Caco-2 (cell line): ENCODE results near the gene TRMT10B. TPM values are rescaled to one million over a fixed set of nuclear protein-coding genes. Genes with fewer than 3 reads are reported as not detected.
"Not testable (repeated sequence)": the region's sequence is repeated elsewhere in the genome, so short reads cannot be mapped to it uniquely, and the experiment has no call there.

Experiments
- BruUV-seq: library from RNA; stranded (reverse); fragments of 400-500 nt; replicated peaks from 2 replicates; lab custom pipeline; 2021; lab: Mats Ljungman, UMichigan
- CTCF ChIA-PET: fragments of 300-600 bp; sonication (Branson Sonifier 250); formaldehyde crosslinking; loops from one replicate; lab custom pipeline; 2022; ENCODE audit warnings: antibody characterized with exemption; lab: Charles Lee
- POLR2A ChIA-PET: fragments of 300-600 bp; sonication (Branson Sonifier 250); formaldehyde crosslinking; loops from one replicate; lab custom pipeline; 2022; ENCODE audit warnings: antibody characterized with exemption; lab: Charles Lee
- DNase-seq, 2 experiments: peaks; one replicate each; pipeline versions ENCODE4 v3.0.0 to v3.0.0-alpha.2; 2020 to 2022
- H3K27me3 ChIP-seq: replicated peaks from 2 replicates; pipeline ENCODE4 v1.6.0; 2011; ENCODE audit warnings: low read length; ENCODE audit not compliant: control insufficient read depth, insufficient read depth
- H3K36me3 ChIP-seq: 2 replicates; pipeline ENCODE4 v1.5.1; 2011; ENCODE audit warnings: low read length; ENCODE audit not compliant: control insufficient read depth, insufficient read depth
- H3K4me1 ChIP-seq: fragments of 250-450 bp; sonication (Bioruptor Pico); 2 replicates; pipeline ENCODE4 v1.5.1; 2020; ENCODE audit warnings: mild to moderate bottlenecking
- H3K4me3 ChIP-seq: 2 replicates; pipeline ENCODE4 v1.5.1; 2011; ENCODE audit warnings: low read depth, mild to moderate bottlenecking, control low read depth, low read length
- H3K9me3 ChIP-seq: fragments of 250-450 bp; sonication (Bioruptor Pico); 2 replicates; pipeline ENCODE4 v1.5.1; 2020; ENCODE audit warnings: mild to moderate bottlenecking, moderate library complexity
- H3K27ac Mint-ChIP-seq: one replicate; pipeline ENCODE4 v1.8.0; 2022; ENCODE audit warnings: mixed read lengths; ENCODE audit not compliant: unreplicated experiment
- H3K27me3 Mint-ChIP-seq: one replicate; pipeline ENCODE4 v1.8.0; 2022; ENCODE audit warnings: mixed read lengths; ENCODE audit not compliant: insufficient read depth, unreplicated experiment
- H3K36me3 Mint-ChIP-seq: one replicate; pipeline ENCODE4 v1.8.0; 2022; ENCODE audit warnings: mild to moderate bottlenecking, mixed read lengths; ENCODE audit not compliant: insufficient read depth, unreplicated experiment
- H3K4me1 Mint-ChIP-seq: one replicate; pipeline ENCODE4 v1.8.0; 2022; ENCODE audit warnings: low read depth, mixed read lengths; ENCODE audit not compliant: unreplicated experiment
- H3K4me3 Mint-ChIP-seq: one replicate; pipeline ENCODE4 v1.8.0; 2022; ENCODE audit warnings: mild to moderate bottlenecking, moderate library complexity, mixed read lengths; ENCODE audit not compliant: unreplicated experiment
- H3K9me3 Mint-ChIP-seq: one replicate; pipeline ENCODE4 v1.8.0; 2022; ENCODE audit warnings: mixed read lengths; ENCODE audit not compliant: unreplicated experiment
- intact Hi-C: fragments of 100-400 bp; cut with micrococcal nuclease; formaldehyde crosslinking; loops from one replicate; pipeline ENCODE4 v1.10.0; 2022; ENCODE audit not compliant: unreplicated experiment
- total RNA-seq: library from RNA; stranded (reverse); gene quantifications from 2 replicates; pipeline ENCODE4 v1.2.3, GENCODE V29; 2022
- TF ChIP-seq, protein P1 (sequence below), 2 experiments: fragments of 200-600 bp in 1 of 2; IDR thresholded peaks; 1 replicate in 1 of 2; 2 replicates in 1 of 2; pipeline versions ENCODE4 v1.5.1 to v1.8.0; 2011 to 2022; ENCODE audit warnings: antibody characterized with exemption in 1 of 2, control low read depth in 1 of 2, inconsistent platforms in 1 of 2, low read depth in 1 of 2, low read length in 1 of 2, mild to moderate bottlenecking in 1 of 2, moderate library complexity in 1 of 2; ENCODE audit not compliant: insufficient read depth in 1 of 2, severe bottlenecking in 1 of 2, unreplicated experiment in 1 of 2

TRMT10B gene
- total RNA-seq, 1 experiment from 2014 or later = 7.8 TPM

- Mint-ChIP-seq H3K36me3 (no peaks in the 10 kb centered on the region), H3K4me1 (peaks cover 18% of the 10 kb centered on the region), H3K27ac (peak overlapping the region; percentile 74), H3K4me3 (peak overlapping the region; percentile 91), H3K27me3 (no peaks in the 10 kb centered on the region), H3K9me3 (no peaks in the 10 kb centered on the region)
- Histone ChIP-seq H3K4me1 (no peaks in the 10 kb centered on the region; the same call in 1 of the 2 replicates), H3K4me3 (peak overlapping the region; percentile 100), H3K9me3 (no peaks in the 10 kb centered on the region), H3K27me3 (no peaks in the 10 kb centered on the region), H3K36me3 (no peaks in the 10 kb centered on the region)
- intact Hi-C loops = no loop called here
- DNase-seq = no peak
- ChIA-PET POLR2A (interaction anchor here (2.4 kb wide), 1 partner anchor 18 kb away, joined by 12 read pairs; the partner anchor contains the start of gene EXOSC3), CTCF (interaction anchor here (2.0 kb wide), 1 partner anchor 17 kb away, joined by 6 read pairs; the partner anchor contains the start of gene EXOSC3)
- TF ChIP-seq, protein P1, sequence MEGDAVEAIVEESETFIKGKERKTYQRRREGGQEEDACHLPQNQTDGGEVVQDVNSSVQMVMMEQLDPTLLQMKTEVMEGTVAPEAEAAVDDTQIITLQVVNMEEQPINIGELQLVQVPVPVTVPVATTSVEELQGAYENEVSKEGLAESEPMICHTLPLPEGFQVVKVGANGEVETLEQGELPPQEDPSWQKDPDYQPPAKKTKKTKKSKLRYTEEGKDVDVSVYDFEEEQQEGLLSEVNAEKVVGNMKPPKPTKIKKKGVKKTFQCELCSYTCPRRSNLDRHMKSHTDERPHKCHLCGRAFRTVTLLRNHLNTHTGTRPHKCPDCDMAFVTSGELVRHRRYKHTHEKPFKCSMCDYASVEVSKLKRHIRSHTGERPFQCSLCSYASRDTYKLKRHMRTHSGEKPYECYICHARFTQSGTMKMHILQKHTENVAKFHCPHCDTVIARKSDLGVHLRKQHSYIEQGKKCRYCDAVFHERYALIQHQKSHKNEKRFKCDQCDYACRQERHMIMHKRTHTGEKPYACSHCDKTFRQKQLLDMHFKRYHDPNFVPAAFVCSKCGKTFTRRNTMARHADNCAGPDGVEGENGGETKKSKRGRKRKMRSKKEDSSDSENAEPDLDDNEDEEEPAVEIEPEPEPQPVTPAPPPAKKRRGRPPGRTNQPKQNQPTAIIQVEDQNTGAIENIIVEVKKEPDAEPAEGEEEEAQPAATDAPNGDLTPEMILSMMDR (IDR thresholded peaks at IDR 0.05; ENCODE audit: insufficient read depth in 1 of 2, low read depth in 1 of 2, low read length in 1 of 2, severe bottlenecking in 1 of 2, unreplicated experiment in 1 of 2) = no peak
- BruUV-seq = TSS peak; percentile 58
These were observed 48.5 kb downstream of the TRMT10B start for GRCh38 chr9:37801959-37802711.

GRCh38 chr9:37806271-37806670, 52.7 kb downstream of the TRMT10B start:
- no peaks in the 10 kb centered on the region for H3K27me3 ChIP-seq
- ChIA-PET POLR2A (no interaction called here), CTCF (no interaction called here)
- Mint-ChIP-seq H3K4me1 (peaks cover 9% of the 10 kb centered on the region), H3K36me3 (no peaks in the 10 kb centered on the region), H3K27ac (no peak overlapping the region), H3K4me3 (no peak overlapping the region), H3K9me3 (no peaks in the 10 kb centered on the region), H3K27me3 (no peaks in the 10 kb centered on the region)
- no peak overlapping the region for H3K4me3 ChIP-seq
- no peaks in the 10 kb centered on the region for H3K36me3 ChIP-seq
- no TSS peak for BruUV-seq
- DNase-seq = no peak
- TF ChIP-seq, protein P1 (IDR thresholded peaks at IDR 0.05; ENCODE audit: insufficient read depth in 1 of 2, low read depth in 1 of 2, low read length in 1 of 2, severe bottlenecking in 1 of 2, unreplicated experiment in 1 of 2) = no peak
- no peaks in the 10 kb centered on the region for H3K4me1 ChIP-seq
- no peaks in the 10 kb centered on the region for H3K9me3 ChIP-seq
- intact Hi-C loops = no loop called here

- H3K36me3 ChIP-seq, H3K27me3 ChIP-seq, BruUV-seq, DNase-seq, H3K4me3 ChIP-seq, H3K9me3 ChIP-seq, POLR2A ChIA-PET, CTCF ChIA-PET, intact Hi-C loops, H3K4me3 Mint-ChIP-seq, H3K27ac Mint-ChIP-seq, H3K4me1 ChIP-seq, H3K27me3 Mint-ChIP-seq, H3K36me3 Mint-ChIP-seq, H3K9me3 Mint-ChIP-seq, H3K4me1 Mint-ChIP-seq: not testable (repeated sequence)
These were observed 56.1 kb downstream of the TRMT10B start for GRCh38 chr9:37809676-37810075.
